GM12878 (cell line): Measurements from ENCODE around the gene RASL10A. TPM values are rescaled to one million over a fixed set of nuclear protein-coding genes. Genes with fewer than 3 reads are reported as not detected.

ENCODE experiments used
- ATAC-seq: fragments of 200-7000 bp; cut with Tn5 transposase; 3 replicates; pipeline ENCODE4 v1.9.1; 2020; ENCODE audit warnings: mild to moderate bottlenecking, moderate library complexity
- BruUV-seq: library from RNA; stranded (reverse); fragments of 400-500 nt; replicated peaks from 2 replicates; lab custom pipeline; 2021; lab: Mats Ljungman, UMichigan
- CTCF ChIA-PET: fragments of 300-600 bp; sonication (Branson Sonifier 250); formaldehyde crosslinking; extraction: SDS; loops from one replicate; lab custom pipeline; 2021; ENCODE audit warnings: inconsistent platforms; lab: Yijun Ruan, JAX
- POLR2A ChIA-PET: fragments of 350-600 bp; formaldehyde crosslinking; extraction: SDS; loops from one replicate; lab custom pipeline; 2021; ENCODE audit warnings: inconsistent platforms; lab: Charles Lee
- RAD21 ChIA-PET: fragments of 300-600 bp; sonication (Branson Sonifier 250); formaldehyde crosslinking; loops from one replicate; lab custom pipeline; 2023; ENCODE audit warnings: antibody characterized with exemption; ENCODE audit not compliant: unreplicated experiment; lab: Charles Lee
- SMC1A ChIA-PET: fragments of 300-600 bp; sonication (Branson Sonifier 250); formaldehyde crosslinking; loops from one replicate; lab custom pipeline; 2023; ENCODE audit not compliant: unreplicated experiment, uncharacterized antibody; lab: Charles Lee
- DNase-seq: peaks from one replicate; pipeline ENCODE4 v3.0.0-alpha.2; 2011; ENCODE audit warnings: low read depth, low spot score
- FAIRE-seq: peaks from 3 replicates; lab custom pipeline; 2011; peaks lifted over from hg19 to GRCh38; lab: Jason Lieb, UNC
- H2AFZ ChIP-seq: 2 replicates; pipeline ENCODE4 v1.6.0; 2011; ENCODE audit warnings: low read depth, low read length, control low read depth; ENCODE audit not compliant: control insufficient read depth
- H3K27ac ChIP-seq: 2 replicates; pipeline ENCODE4 v1.5.1; 2011; ENCODE audit warnings: control low read depth; ENCODE audit not compliant: control insufficient read depth, insufficient read depth
- H3K27me3 ChIP-seq, 2 experiments: replicated peaks in 1 of 2; 2 replicates each; pipeline versions ENCODE4 v1.6.0 to v1.6.1; 2011; ENCODE audit warnings: low read length in 1 of 2; ENCODE audit not compliant: control insufficient read depth in 2 of 2, insufficient read depth in 2 of 2
- H3K36me3 ChIP-seq, 2 experiments: 2 replicates each; pipeline ENCODE4 v1.5.1; 2011; ENCODE audit warnings: low read length in 1 of 2; ENCODE audit not compliant: control insufficient read depth in 2 of 2, insufficient read depth in 2 of 2
- H3K4me1 ChIP-seq: 2 replicates; pipeline ENCODE4 v1.6.1; 2011; ENCODE audit warnings: mild to moderate bottlenecking, low read length, moderate library complexity, mixed read lengths; ENCODE audit not compliant: control insufficient read depth, insufficient read depth
- H3K4me2 ChIP-seq: 2 replicates; pipeline ENCODE4 v1.6.0; 2011; ENCODE audit warnings: control low read depth; ENCODE audit not compliant: control insufficient read depth, insufficient read depth
- H3K4me3 ChIP-seq: fragments of 200-600 bp; sonication (generic); 2 replicates; pipeline ENCODE4 v1.5.1; 2016
- H3K79me2 ChIP-seq: 2 replicates; pipeline ENCODE4 v1.6.0; 2011; ENCODE audit warnings: low read length; ENCODE audit not compliant: control insufficient read depth, insufficient read depth
- H3K9ac ChIP-seq: 2 replicates; pipeline ENCODE4 v1.8.0; 2011; ENCODE audit warnings: low read length, control low read depth, mixed read lengths; ENCODE audit not compliant: control insufficient read depth, insufficient read depth
- H3K9me3 ChIP-seq: replicated peaks from 3 replicates; pipeline ENCODE4 v1.5.1; 2011; ENCODE audit warnings: mild to moderate bottlenecking, low read length; ENCODE audit not compliant: control insufficient read depth, insufficient read depth
- H4K20me1 ChIP-seq: 2 replicates; pipeline ENCODE4 v1.6.0; 2011; ENCODE audit not compliant: control insufficient read depth, insufficient read depth
- WRNIP1 ChIP-seq: IDR thresholded peaks from 2 replicates; pipeline ENCODE4 v1.6.1; 2011; ENCODE audit warnings: low read depth, low read length, improper control_type of control experiment, borderline replicate concordance
- YBX1 ChIP-seq: fragments of 450-650 bp; IDR thresholded peaks from 2 replicates; pipeline ENCODE4 v1.6.1; 2016; ENCODE audit warnings: antibody characterized with exemption
- WGBS: methylation state at CpG from one replicate; pipeline ENCODE4 v1.1.6; 2016; ENCODE audit warnings: low lambda C conversion rate; ENCODE audit not compliant: insufficient replicate concordance, insufficient coverage; ENCODE audit errors: missing lambda C conversion rate; 5-methylcytosine and 5-hydroxymethylcytosine counted together
- in situ Hi-C: fragments of 300-500 bp; cut with MboI; formaldehyde crosslinking; loops from 9 replicates; pipeline ENCODE4 v1.14.3; 2018; ENCODE audit warnings: mixed read lengths
- intact Hi-C: fragments of 100-400 bp; cut with micrococcal nuclease; formaldehyde crosslinking; loops from one replicate; pipeline ENCODE4 v1.14.2; 2022; ENCODE audit not compliant: unreplicated experiment
- polyA plus RNA-seq, 11 experiments: library from polyadenylated mRNA; depleted of rRNA in 4 of 11; unstranded in 6 of 11; stranded (reverse) in 5 of 11; fragments of >200 nt; fragmentation: Nextera tagmentation in 4 of 11; fragmentation: Illumina TruSeq in 1 of 11; extraction: Ambion mirVana in 4 of 11; extraction: Trizol in 1 of 11; gene quantifications; 1 replicate in 1 of 11; 2 replicates in 10 of 11; pipeline versions ENCODE4 v1.2.1 to v1.2.3, GENCODE V29; 2011 to 2016; ENCODE audit warnings: inconsistent platforms in 2 of 11, missing spikeins in 2 of 11, low read depth in 1 of 11
- total RNA-seq, 4 experiments: library from RNA; depleted of rRNA in 3 of 4; stranded (reverse); fragments of >200 nt in 3 of 4; fragmentation: Illumina TruSeq in 1 of 4; extraction: Trizol in 1 of 4; gene quantifications; 2 replicates each; pipeline versions ENCODE4 v1.2.1 to v1.2.3, GENCODE V29; 2013 to 2021
- TF ChIP-seq, protein P1 (sequence below): fragments of 450-650 bp; IDR thresholded peaks from 2 replicates; pipeline ENCODE4 v1.6.1; 2017; ENCODE audit warnings: antibody characterized with exemption, mild to moderate bottlenecking, moderate library complexity
- TF ChIP-seq, protein P2 (sequence below), 3 experiments: IDR thresholded peaks in 2 of 3; conservative IDR thresholded peaks in 1 of 3; 2 replicates each; pipeline ENCODE4 v1.5.1; 2011; ENCODE audit warnings: low read depth in 3 of 3, low read length in 3 of 3, mild to moderate bottlenecking in 3 of 3, control low read depth in 2 of 3, moderate library complexity in 2 of 3, inconsistent platforms in 1 of 3, mixed read lengths in 1 of 3; ENCODE audit not compliant: control insufficient read depth in 2 of 3, insufficient read depth in 1 of 3; ENCODE audit errors: extremely low read depth in 1 of 3

The RASL10A gene
- total and polyA plus RNA-seq, 10 of the 15 experiments (the other 5 are each of a cell fraction or from before 2014, with no cell fraction given) = 0.12 to 0.46 (median 0.21) TPM; not detected in 6

- TF ChIP-seq WRNIP1 (no peak), YBX1 (no peak)
- TF ChIP-seq, protein P1, sequence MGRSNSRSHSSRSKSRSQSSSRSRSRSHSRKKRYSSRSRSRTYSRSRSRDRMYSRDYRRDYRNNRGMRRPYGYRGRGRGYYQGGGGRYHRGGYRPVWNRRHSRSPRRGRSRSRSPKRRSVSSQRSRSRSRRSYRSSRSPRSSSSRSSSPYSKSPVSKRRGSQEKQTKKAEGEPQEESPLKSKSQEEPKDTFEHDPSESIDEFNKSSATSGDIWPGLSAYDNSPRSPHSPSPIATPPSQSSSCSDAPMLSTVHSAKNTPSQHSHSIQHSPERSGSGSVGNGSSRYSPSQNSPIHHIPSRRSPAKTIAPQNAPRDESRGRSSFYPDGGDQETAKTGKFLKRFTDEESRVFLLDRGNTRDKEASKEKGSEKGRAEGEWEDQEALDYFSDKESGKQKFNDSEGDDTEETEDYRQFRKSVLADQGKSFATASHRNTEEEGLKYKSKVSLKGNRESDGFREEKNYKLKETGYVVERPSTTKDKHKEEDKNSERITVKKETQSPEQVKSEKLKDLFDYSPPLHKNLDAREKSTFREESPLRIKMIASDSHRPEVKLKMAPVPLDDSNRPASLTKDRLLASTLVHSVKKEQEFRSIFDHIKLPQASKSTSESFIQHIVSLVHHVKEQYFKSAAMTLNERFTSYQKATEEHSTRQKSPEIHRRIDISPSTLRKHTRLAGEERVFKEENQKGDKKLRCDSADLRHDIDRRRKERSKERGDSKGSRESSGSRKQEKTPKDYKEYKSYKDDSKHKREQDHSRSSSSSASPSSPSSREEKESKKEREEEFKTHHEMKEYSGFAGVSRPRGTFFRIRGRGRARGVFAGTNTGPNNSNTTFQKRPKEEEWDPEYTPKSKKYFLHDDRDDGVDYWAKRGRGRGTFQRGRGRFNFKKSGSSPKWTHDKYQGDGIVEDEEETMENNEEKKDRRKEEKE = no peak
- TF ChIP-seq, protein P2, sequence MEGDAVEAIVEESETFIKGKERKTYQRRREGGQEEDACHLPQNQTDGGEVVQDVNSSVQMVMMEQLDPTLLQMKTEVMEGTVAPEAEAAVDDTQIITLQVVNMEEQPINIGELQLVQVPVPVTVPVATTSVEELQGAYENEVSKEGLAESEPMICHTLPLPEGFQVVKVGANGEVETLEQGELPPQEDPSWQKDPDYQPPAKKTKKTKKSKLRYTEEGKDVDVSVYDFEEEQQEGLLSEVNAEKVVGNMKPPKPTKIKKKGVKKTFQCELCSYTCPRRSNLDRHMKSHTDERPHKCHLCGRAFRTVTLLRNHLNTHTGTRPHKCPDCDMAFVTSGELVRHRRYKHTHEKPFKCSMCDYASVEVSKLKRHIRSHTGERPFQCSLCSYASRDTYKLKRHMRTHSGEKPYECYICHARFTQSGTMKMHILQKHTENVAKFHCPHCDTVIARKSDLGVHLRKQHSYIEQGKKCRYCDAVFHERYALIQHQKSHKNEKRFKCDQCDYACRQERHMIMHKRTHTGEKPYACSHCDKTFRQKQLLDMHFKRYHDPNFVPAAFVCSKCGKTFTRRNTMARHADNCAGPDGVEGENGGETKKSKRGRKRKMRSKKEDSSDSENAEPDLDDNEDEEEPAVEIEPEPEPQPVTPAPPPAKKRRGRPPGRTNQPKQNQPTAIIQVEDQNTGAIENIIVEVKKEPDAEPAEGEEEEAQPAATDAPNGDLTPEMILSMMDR (IDR thresholded peaks at IDR 0.05 in 2 of 3, conservative IDR thresholded peaks at IDR 0.05 in 1 of 3; ENCODE audit: control insufficient read depth in 2 of 3, extremely low read depth in 1 of 3, insufficient read depth in 1 of 3, low read depth in 3 of 3, low read length in 3 of 3) = no peak
- FAIRE-seq (no peak), ATAC-seq (no peak), DNase-seq (no peak)
- ChIA-PET RAD21 (no interaction called here), POLR2A (no interaction called here), SMC1A (no interaction called here), CTCF (no interaction called here)
- Histone ChIP-seq H3K4me3 (no peak overlapping the region), H3K27ac (no peak overlapping the region), H3K4me1 (no peaks in the 10 kb centered on the region), H3K4me2 (no peak overlapping the region), H3K79me2 (no peaks in the 10 kb centered on the region), H3K27me3 (no peaks in the 10 kb centered on the region), H3K9ac (no peak overlapping the region), H3K9me3 (no peaks in the 10 kb centered on the region), H3K36me3 (peaks cover 4 to 36% of the 10 kb centered on the region in 2 experiments; a peak in 3 of 4 replicates), H2AFZ (no peak overlapping the region), H4K20me1 (no peaks in the 10 kb centered on the region)
- WGBS = 97% methylated on average over 9 of the region's 9 CpGs
- in situ Hi-C loops = no loop called here
- no TSS peak for BruUV-seq
- intact Hi-C loops = no loop called here
Measured at GRCh38 chr22:29325785-29326315, 10.4 kb upstream of the RASL10A start.
